GM15510 (cell line): Measurements from ENCODE around the gene ADAMTS18.

ENCODE experiments used
- POLR2A ChIP-seq: IDR thresholded peaks from 3 replicates; pipeline ENCODE4 v1.6.1; 2011; ENCODE audit warnings: borderline replicate concordance; ENCODE audit not compliant: insufficient read length; ENCODE audit errors: extremely low read depth

Gene ADAMTS18

GRCh38 chr16:77298418-77299360, 136.1 kb downstream of the ADAMTS18 start:
- TF ChIP-seq POLR2A: no peak

- no peak for TF ChIP-seq POLR2A
Observed at GRCh38 chr16:77297996-77298395, 136.8 kb downstream of the ADAMTS18 start.

DNA sequence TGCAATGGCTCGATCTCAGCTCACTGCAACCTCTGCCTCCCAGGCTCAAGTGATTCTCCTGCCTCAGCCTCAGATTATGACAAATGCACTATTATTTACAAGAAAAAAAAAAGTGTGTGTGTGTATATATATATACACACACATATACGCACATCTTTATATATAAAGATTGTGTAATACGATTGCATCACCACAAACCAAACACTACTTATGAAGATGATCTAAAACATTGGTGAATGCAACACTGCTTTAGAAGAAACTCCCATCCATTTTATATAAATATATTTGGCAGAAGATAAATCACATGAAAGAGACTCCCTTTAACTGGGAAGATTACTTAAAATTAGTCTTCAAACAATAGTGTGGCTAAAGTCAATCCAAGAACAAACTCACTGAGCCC, 138.9 kb downstream of the ADAMTS18 start:
- TF ChIP-seq POLR2A: no peak

DNA sequence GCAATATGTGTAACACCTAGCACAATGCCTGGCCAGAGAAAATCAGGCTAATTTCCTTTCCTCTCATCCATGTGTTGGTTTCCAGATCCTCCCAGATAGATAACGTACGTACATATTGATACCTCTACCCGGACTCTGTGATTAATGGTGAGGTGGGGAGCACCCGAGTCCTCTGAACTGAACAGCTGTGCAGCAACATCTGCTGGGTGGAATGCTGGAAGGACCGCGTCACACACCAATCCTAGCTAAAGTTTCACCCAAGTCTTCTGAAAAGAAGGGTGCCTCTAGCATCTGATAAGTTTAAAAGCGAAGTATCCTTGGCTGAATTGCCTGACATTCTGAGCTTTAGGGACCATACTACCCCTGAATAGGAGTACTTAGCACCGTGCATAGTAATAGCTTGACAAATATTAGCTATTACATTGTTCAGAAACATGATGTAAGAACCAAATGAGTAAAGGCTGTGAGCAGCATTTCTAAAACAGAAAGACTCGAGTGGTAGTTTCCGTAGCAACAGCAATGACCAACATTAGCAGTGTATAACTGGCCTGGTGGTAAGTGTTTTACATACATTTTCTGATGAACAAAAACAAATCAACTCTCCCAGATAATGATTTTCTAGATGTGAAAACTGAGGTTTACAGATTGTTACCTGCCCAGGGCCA, 144.3 kb downstream of the ADAMTS18 start:
- TF ChIP-seq POLR2A: no peak

DNA sequence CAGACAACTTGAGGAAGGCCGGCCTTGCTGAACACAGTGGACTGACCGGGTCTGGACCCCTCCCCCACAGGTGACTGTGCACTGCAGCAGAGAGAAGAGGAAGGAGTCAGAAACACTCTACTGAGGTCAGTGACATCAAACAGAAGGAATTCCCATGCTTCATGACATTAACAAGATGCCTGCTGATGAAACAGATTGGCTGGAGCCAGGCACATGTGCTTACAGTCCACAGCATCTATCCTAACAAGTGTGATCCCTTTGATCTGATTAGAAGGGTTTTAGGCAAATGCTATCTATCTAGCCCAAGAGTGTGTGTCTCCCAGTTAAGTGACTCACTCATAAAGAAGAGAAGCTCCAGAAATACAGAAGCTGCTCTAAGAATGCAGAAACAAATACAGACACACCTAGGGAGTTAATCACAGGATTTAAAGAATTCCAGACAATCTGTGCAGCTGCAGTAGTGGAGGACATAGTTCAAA, 145.5 kb downstream of the ADAMTS18 start:
- no peak for TF ChIP-seq POLR2A

DNA sequence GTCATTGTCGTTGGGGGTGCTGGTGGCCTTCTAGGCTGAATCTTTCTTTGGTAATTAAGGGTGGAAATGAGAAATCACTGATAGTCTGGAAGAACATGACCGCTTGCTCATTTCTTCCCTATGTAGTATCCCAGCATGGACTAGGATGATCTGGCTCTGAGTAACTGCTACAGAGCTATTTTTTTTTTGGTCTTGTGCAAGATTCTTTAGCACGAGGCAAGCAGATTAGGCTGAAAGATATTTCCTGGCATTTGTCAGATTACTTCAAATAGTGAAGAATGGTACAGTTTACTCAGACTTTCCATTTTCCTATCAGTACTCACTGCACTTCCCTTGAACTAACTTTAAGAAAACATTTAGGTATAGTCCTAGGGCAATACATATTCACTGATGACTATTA, 146.6 kb downstream of the ADAMTS18 start:
- no peak for TF ChIP-seq POLR2A

DNA sequence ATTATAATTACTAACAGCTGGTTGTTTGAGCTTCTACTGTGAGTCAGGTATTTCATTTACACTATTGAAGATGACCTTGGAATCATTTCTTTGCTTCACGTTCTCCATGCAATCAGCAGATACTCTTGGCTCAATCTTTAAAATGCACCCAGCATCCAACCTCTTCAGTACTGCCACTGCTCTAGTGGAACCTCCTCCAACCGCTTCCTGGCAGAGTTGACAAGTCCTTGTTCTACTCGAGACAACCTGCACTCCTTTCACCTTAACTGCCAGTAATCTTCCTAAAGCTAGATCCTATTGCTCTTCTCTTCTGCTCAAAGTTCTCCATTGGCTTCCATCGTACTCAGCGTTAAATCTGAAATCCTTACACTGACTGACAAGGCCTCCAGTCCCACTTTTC, 149.2 kb downstream of the ADAMTS18 start:
- no peak for TF ChIP-seq POLR2A

DNA sequence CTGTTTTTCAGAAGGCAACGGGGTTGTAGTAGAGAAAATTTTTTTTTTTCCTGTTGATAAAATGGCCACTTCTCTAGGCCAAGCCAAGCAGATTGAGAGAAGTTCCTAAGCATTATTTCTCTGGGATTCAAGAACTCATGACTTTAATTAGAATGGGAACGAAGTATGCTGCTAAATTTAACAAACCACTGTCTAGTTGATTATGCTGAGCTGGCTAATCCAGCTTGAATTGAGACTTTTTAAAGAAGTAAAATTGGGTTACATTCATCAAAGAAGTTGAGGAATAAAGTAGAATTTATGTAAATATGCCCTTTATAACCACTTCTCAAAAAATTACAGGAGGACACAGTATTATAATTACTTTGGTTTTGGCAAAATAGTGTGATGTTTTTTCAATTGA, 152.5 kb downstream of the ADAMTS18 start:
- TF ChIP-seq POLR2A: no peak

- no peak for TF ChIP-seq POLR2A
Observed at GRCh38 chr16:77277571-77277970, 157.3 kb downstream of the ADAMTS18 start.

GRCh38 chr16:77277141-77277540, 157.7 kb downstream of the ADAMTS18 start:
- TF ChIP-seq POLR2A: no peak

- TF ChIP-seq POLR2A: no peak
Observed at GRCh38 chr16:77276661-77277060, 158.2 kb downstream of the ADAMTS18 start.

DNA sequence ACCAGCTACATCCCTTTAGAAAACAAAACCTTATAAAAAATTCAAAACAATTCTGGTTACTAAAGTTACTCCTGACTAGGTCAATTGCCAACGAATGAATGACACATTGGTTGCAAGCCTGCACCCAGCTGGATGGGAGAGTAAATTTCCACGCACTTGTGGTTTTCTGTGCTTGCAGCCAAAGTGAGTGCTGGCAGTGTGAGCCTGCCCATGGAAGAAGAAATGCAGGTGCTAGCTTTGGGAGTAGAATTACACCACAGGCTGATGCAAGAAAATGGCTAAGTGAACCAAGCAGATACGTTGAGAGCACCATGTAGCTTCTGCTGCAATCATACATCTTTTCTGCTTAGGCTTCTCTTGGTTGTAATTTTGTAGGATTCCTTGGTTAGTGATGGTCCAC, 161.0 kb downstream of the ADAMTS18 start:
- TF ChIP-seq POLR2A: no peak

GRCh38 chr16:77271532-77272426, 163.1 kb downstream of the ADAMTS18 start:
- no peak for TF ChIP-seq POLR2A

DNA sequence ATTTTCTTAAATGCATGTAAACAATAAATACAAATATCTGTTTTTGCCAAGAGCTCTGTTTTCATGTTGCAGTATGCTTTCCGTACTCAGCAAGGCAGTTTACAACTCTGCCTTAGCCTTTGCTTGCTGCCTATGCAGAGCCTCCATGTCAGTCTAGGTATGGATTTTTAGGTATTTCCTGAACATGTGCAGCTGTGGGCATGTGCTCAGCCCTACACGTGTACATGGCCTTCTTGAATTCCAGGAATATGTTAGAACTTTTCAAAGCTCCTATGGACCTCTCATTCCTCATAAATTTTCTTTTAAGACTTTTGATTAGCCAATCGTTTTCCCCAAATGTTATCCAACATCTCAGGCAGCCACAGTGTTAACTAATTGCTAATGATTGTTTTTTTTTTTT, 171.9 kb downstream of the ADAMTS18 start:
- no peak for TF ChIP-seq POLR2A

DNA sequence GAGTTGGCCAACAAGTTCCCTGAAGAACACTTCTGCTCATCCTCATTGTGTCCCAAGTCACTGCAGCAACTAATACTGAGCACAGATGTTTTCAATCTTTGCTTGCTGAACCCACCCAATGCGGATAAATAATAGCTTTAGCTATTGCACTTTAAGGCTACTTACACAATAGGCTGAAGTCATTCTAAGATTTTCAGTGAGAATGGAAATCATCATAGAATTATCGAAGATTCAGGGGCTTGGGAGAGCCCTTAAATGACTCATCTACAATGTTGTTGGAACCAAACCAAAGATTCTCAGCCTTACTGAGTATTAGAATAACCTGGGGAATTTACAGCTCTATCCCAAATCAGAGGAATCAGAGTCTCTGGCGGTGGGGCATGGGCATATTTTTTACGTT, 184.4 kb downstream of the ADAMTS18 start:
- no peak for TF ChIP-seq POLR2A
